Measurements from ENCODE around the gene PASK.

DNA sequence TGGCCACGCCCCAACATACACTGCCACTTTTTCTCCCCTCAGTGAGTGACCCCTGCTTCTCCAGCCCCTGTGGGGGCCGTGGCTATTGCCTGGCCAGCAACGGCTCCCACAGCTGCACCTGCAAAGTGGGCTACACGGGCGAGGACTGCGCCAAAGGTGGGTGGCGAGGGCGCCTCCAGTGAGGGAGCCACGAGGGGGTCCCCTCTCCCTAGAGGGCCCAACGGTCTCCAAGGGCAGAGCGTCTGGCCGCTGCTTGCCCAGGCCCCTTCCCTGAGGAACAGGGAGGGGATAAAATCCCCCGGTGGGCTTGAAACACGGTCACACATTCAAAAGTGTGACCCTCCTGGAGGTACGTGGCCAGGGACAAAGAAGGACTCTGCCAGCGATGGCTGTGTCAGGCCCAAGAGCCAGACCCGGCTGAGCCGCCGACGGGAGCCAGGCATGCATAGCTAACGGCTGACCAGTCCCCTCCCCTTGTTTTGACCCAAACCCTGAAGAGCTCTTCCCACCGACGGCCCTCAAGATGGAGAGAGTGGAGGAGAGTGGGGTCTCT lies 84.4 kb downstream of the PASK start:
- TF ChIP-seq, protein P1, sequence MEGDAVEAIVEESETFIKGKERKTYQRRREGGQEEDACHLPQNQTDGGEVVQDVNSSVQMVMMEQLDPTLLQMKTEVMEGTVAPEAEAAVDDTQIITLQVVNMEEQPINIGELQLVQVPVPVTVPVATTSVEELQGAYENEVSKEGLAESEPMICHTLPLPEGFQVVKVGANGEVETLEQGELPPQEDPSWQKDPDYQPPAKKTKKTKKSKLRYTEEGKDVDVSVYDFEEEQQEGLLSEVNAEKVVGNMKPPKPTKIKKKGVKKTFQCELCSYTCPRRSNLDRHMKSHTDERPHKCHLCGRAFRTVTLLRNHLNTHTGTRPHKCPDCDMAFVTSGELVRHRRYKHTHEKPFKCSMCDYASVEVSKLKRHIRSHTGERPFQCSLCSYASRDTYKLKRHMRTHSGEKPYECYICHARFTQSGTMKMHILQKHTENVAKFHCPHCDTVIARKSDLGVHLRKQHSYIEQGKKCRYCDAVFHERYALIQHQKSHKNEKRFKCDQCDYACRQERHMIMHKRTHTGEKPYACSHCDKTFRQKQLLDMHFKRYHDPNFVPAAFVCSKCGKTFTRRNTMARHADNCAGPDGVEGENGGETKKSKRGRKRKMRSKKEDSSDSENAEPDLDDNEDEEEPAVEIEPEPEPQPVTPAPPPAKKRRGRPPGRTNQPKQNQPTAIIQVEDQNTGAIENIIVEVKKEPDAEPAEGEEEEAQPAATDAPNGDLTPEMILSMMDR (IDR thresholded peaks at IDR 0.05 in 8 of 11, conservative IDR thresholded peaks at IDR 0.05 in 3 of 11): no peak
- TF ChIP-seq POLR2A (IDR thresholded peaks at IDR 0.05): no peak

All from spleen (tissue), 7 donors.